ENCODE data around the gene TBC1D10A.

The TBC1D10A gene

DNA sequence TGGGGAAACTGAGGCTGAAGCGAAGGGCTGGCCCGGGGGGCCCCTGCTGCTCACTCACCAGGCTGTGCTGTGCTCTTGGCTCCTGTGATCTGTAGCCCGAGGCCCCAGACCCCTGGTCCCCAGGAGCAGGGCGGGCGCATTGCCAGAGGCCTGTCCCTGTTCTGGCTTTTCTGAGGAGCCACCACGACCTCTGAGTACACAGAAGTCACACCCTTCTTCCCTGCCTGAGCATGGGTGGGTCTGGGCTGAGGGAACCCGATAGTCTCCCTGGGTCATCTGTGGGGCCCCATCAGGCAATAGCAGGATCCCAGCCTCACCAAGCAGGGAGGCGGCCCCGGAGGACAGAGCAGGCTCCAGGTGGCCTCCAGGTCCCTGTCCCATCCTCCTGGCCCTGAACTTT lies 42.6 kb downstream of the TBC1D10A start:
- H3K4me3 ChIP-seq (ENCODE audit: low read depth, low read length): no peak overlapping the region
- no peak for DNase-seq (ENCODE audit: low read depth)
- TF ChIP-seq CTCF (IDR thresholded peaks at IDR 0.05; ENCODE audit: low read depth, low read length, missing control alignments): no peak

DNA sequence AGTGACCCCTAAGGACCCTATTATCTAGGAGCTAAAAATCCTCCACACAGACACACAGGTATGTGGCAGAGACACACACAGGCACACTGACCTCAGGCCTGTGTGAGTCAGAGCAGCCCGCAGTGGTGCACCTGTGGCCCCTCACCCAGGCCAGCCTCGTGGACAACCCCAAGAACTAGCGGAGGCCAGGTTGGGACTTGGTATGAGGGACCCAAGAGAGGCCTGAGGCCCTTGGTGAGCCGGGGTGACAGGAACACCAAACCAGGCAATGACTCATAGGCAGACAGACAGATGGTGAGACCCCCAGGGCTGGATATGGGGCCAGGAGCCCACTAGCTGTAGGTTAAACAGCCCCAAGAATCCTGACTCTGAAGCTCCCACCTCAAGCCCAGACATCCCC lies 43.4 kb downstream of the TBC1D10A start:
- H3K4me3 ChIP-seq (ENCODE audit: low read depth, low read length): no peak overlapping the region
- no peak for DNase-seq (ENCODE audit: low read depth)
- TF ChIP-seq CTCF (IDR thresholded peaks at IDR 0.05; ENCODE audit: low read depth, low read length, missing control alignments): no peak

DNA sequence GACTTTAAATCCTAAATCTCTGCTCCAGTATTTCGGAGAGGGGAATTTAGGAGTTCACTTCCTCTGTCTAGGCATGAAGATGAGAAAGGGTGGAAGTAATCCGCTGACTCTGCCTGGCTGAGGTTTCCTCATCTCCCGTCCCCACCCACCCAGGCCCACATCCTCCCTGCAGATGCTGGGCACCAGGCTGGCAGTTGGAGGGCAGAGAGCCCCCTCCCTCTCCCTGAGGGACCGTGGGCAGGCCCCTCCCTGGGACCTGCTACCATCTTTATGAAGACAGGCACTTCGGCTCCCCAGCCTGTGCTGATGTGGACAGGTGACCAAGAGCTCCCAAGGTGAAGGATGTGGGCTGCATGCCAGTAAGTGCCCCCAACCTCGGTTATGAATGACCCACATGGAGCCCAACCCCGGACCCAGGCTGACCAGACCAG lies 44.1 kb downstream of the TBC1D10A start:
- TF ChIP-seq CTCF (IDR thresholded peaks at IDR 0.05; ENCODE audit: low read depth, low read length, missing control alignments): no peak
- DNase-seq (ENCODE audit: low read depth): no peak
- no peak overlapping the region for H3K4me3 ChIP-seq (ENCODE audit: low read depth, low read length)

- no peak for TF ChIP-seq CTCF (IDR thresholded peaks at IDR 0.05; ENCODE audit: low read depth, low read length, missing control alignments)
- no peak overlapping the region for H3K4me3 ChIP-seq (ENCODE audit: low read depth, low read length)
- DNase-seq (ENCODE audit: low read depth): no peak
Observed at GRCh38 chr22:30280505-30280904, 46.2 kb downstream of the TBC1D10A start.

DNA sequence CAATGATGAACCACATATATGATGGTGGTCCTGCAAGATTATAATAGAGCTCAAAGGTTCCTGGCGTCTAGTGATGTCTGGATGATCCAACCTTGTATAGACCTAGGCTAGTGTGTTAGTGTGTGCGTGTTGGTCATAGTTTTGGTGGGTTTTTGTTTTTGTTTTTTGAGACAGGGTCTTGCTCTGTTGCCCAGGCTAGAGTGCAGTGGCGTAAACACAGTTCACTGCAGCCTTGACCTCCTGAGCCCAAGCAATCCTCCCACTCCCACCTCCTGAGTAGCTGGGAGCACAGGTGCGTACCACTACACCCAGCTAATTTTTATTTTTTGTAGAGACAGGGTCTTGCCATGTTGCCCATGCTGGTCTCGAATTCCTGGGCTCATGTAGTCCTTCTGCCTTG lies 46.8 kb downstream of the TBC1D10A start:
- no peak overlapping the region for H3K4me3 ChIP-seq (ENCODE audit: low read depth, low read length)
- no peak for TF ChIP-seq CTCF (IDR thresholded peaks at IDR 0.05; ENCODE audit: low read depth, low read length, missing control alignments)
- DNase-seq (ENCODE audit: low read depth): no peak

GRCh38 chr22:30279046-30279788 lies 47.5 kb downstream of the TBC1D10A start:
- no peak for TF ChIP-seq CTCF (IDR thresholded peaks at IDR 0.05; ENCODE audit: low read depth, low read length, missing control alignments)
- no peak for DNase-seq (ENCODE audit: low read depth)

More at GRCh38 chr22:30279046-30279788, 47.5 kb downstream of the TBC1D10A start:
- H3K4me3 ChIP-seq (ENCODE audit: low read depth, low read length): no peak overlapping the region
